Fibroblast of pulmonary artery (primary cell): ENCODE data around the gene RAG2.

Experiments used
- DNase-seq: peaks from one replicate; pipeline ENCODE4 v3.0.0-alpha.2; 2010; ENCODE audit warnings: low read depth
- H3K4me3 ChIP-seq: replicated peaks from 2 replicates; pipeline ENCODE4 v1.5.1; 2011; ENCODE audit warnings: low read depth, mild to moderate bottlenecking, control low read depth, low read length, moderate library complexity
- TF ChIP-seq, protein P1 (sequence below): IDR thresholded peaks from 2 replicates; pipeline ENCODE4 v1.5.1; 2011; ENCODE audit warnings: mild to moderate bottlenecking, control low read depth, low read length, inconsistent platforms; ENCODE audit errors: missing control alignments

The RAG2 gene

DNA sequence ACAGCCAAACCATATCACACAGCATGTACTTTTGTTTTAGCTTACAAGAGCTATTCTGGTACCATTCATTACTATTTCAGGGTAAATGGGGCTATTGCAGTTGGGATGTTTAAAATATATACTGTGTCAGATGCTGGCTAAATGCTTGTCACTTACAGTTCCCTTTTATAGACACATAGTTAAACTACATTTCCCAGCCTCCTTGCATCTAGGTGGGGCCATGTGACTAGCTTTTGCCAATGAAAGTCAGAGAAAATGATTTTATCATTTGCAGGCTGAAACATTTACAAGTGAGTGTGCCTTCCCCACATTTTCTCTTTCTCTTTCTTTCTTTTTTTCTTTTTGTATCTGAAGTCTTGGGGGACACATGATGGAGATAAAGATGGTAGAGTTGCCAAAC, 11.5 kb downstream of the RAG2 start:
- no peak for DNase-seq
- TF ChIP-seq, protein P1, sequence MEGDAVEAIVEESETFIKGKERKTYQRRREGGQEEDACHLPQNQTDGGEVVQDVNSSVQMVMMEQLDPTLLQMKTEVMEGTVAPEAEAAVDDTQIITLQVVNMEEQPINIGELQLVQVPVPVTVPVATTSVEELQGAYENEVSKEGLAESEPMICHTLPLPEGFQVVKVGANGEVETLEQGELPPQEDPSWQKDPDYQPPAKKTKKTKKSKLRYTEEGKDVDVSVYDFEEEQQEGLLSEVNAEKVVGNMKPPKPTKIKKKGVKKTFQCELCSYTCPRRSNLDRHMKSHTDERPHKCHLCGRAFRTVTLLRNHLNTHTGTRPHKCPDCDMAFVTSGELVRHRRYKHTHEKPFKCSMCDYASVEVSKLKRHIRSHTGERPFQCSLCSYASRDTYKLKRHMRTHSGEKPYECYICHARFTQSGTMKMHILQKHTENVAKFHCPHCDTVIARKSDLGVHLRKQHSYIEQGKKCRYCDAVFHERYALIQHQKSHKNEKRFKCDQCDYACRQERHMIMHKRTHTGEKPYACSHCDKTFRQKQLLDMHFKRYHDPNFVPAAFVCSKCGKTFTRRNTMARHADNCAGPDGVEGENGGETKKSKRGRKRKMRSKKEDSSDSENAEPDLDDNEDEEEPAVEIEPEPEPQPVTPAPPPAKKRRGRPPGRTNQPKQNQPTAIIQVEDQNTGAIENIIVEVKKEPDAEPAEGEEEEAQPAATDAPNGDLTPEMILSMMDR, result no peak
- no peak overlapping the region for H3K4me3 ChIP-seq

DNA sequence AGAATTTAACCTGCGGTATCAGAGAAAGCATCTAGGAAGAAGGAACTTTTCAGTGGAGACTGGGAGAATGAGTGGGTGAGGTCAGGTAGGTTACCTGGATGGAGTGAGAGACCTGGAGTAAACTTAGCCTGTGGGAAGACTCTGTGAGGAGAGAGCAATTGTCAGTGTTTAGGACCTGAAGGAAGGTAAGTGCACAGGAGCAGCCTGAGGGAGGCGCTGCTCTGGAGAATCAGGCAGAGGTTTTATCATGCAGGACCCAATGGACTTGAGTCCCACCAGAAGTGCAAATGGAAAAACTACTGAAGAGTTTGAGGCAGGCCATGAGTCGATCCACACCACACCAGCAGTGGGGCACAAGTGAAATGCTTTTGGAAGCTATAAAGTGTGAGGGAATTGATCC, 14.4 kb downstream of the RAG2 start:
- H3K4me3 ChIP-seq, result no peak overlapping the region
- TF ChIP-seq, protein P1, result no peak
- no peak for DNase-seq

GRCh38 chr11:36581536-36581935, 16.5 kb downstream of the RAG2 start:
- H3K4me3 ChIP-seq, result no peak overlapping the region
- DNase-seq, result no peak
- TF ChIP-seq, protein P1, result no peak

- TF ChIP-seq, protein P1, result no peak
- no peak overlapping the region for H3K4me3 ChIP-seq
- DNase-seq, result no peak
These were observed 19.6 kb downstream of the RAG2 start for GRCh38 chr11:36578458-36578857.

DNA sequence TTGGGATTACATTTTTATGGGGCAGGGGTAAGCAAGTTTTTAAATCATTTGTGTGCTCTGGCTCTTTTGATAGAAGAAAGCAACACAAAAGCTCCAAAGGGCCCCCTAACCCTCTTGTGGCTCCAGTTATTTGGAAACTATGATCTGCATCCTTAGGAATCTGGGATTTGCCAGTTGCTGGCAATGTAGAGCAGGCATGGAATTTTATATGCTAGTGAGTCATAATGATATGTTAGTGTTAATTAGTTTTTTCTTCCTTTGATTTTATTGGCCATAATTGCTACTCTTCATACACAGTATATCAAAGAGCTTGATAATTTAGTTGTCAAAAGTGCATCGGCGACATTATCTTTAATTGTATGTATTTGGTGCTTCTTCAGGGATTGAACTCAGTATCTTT, 20.2 kb downstream of the RAG2 start:
- DNase-seq, result peak; percentile 17
- no peak overlapping the region for H3K4me3 ChIP-seq
- TF ChIP-seq, protein P1, result no peak

GRCh38 chr11:36577373-36577772, 20.7 kb downstream of the RAG2 start:
- no peak overlapping the region for H3K4me3 ChIP-seq
- DNase-seq, result no peak
- TF ChIP-seq, protein P1, result no peak

GRCh38 chr11:36574486-36574885, 23.6 kb downstream of the RAG2 start:
- TF ChIP-seq, protein P1, result no peak
- no peak for DNase-seq
- H3K4me3 ChIP-seq, result no peak overlapping the region
